Activated CD8-positive, alpha-beta memory T cell treated with anti-CD3 and anti-CD28 coated beads for 1 hour (primary cell): ENCODE measurements around the gene RBM39.
"Not testable (repeated sequence)": the region's sequence is repeated elsewhere in the genome, so short reads cannot be mapped to it uniquely, and the experiment has no call there.

Experiments used
- DNase-seq, 2 donors: peaks; one replicate each; pipeline ENCODE4 v3.0.0-alpha.2; 2020; ENCODE audit warnings: low read depth in 1 of 2; ENCODE audit errors: extremely low read depth in 1 of 2

The RBM39 gene

GRCh38 chr20:35757098-35757705 is 15.1 kb upstream of the RBM39 start:
- DNase-seq, result no peak

- DNase-seq, result no peak
Observed at GRCh38 chr20:35756404-35756803, 14.3 kb upstream of the RBM39 start.

GRCh38 chr20:35750611-35751010 is 8.6 kb upstream of the RBM39 start:
- DNase-seq, result no peak

- DNase-seq, result not testable (repeated sequence)
Observed at GRCh38 chr20:35744492-35744841, 2.4 kb upstream of the RBM39 start.

- no peak for DNase-seq
Observed at GRCh38 chr20:35743693-35744491, 1.8 kb upstream of the RBM39 start.

- no peak for DNase-seq
Observed at GRCh38 chr20:35742741-35743523, 872 bp upstream of the RBM39 start.

- no peak for DNase-seq
Observed at GRCh38 chr20:35739294-35740163, 2.5 kb downstream of the RBM39 start.

- no peak for DNase-seq
Observed at GRCh38 chr20:35738410-35739179, 3.5 kb downstream of the RBM39 start.

- no peak for DNase-seq
Observed at GRCh38 chr20:35737865-35738333, 4.2 kb downstream of the RBM39 start.

GRCh38 chr20:35735826-35736470 is 6.1 kb downstream of the RBM39 start:
- no peak for DNase-seq

GRCh38 chr20:35734777-35735649 is 7.0 kb downstream of the RBM39 start:
- no peak for DNase-seq

- no peak for DNase-seq
Observed at GRCh38 chr20:35734374-35734773, 7.7 kb downstream of the RBM39 start.

- DNase-seq, result no peak
Observed at GRCh38 chr20:35732644-35732982, 9.4 kb downstream of the RBM39 start.

GRCh38 chr20:35731862-35732643 is 10.0 kb downstream of the RBM39 start:
- no peak for DNase-seq

GRCh38 chr20:35731469-35731788 is 10.6 kb downstream of the RBM39 start:
- DNase-seq, result no peak

- DNase-seq, result no peak
Observed at GRCh38 chr20:35730583-35731468, 11.2 kb downstream of the RBM39 start.
